Neural crest cell (in vitro differentiated cells): ENCODE data around the gene GCNT2. TPM values are rescaled to one million over a fixed set of nuclear protein-coding genes. Genes with fewer than 3 reads are reported as not detected.

ENCODE experiments used
- DNase-seq: peaks from one replicate; pipeline ENCODE4 v3.0.0; 2021; ENCODE audit warnings: low read depth, mixed read lengths, low spot score
- H3K27ac Mint-ChIP-seq: one replicate; pipeline ENCODE4 v1.8.0; 2021; ENCODE audit warnings: mild to moderate bottlenecking, mixed read lengths; ENCODE audit not compliant: unreplicated experiment
- H3K27me3 Mint-ChIP-seq: 2 replicates; pipeline ENCODE4 v1.8.0; 2021; ENCODE audit warnings: low read depth, mild to moderate bottlenecking, mixed read lengths
- H3K36me3 Mint-ChIP-seq: 2 replicates; pipeline ENCODE4 v1.8.0; 2021; ENCODE audit warnings: low read depth, mild to moderate bottlenecking, mixed read lengths
- H3K4me1 Mint-ChIP-seq: 2 replicates; pipeline ENCODE4 v1.8.0; 2021; ENCODE audit warnings: mixed read lengths
- H3K4me3 Mint-ChIP-seq: one replicate; pipeline ENCODE4 v1.8.0; 2021; ENCODE audit warnings: mild to moderate bottlenecking, mixed read lengths
- H3K9me3 Mint-ChIP-seq: 2 replicates; pipeline ENCODE4 v1.8.0; 2021; ENCODE audit warnings: mixed read lengths
- total RNA-seq: library from RNA; stranded (reverse); gene quantifications from 2 replicates; pipeline ENCODE4 v1.2.1, GENCODE V29; 2021
- TF ChIP-seq, protein P1 (sequence below): fragments of 200-600 bp; sonication (generic); conservative IDR thresholded peaks from 2 replicates; pipeline ENCODE4 v1.5.0; 2021; ENCODE audit warnings: antibody characterized with exemption, mild to moderate bottlenecking

GCNT2 gene
- total RNA-seq, 1 donor from 2014 or later = 6.4 TPM

DNA sequence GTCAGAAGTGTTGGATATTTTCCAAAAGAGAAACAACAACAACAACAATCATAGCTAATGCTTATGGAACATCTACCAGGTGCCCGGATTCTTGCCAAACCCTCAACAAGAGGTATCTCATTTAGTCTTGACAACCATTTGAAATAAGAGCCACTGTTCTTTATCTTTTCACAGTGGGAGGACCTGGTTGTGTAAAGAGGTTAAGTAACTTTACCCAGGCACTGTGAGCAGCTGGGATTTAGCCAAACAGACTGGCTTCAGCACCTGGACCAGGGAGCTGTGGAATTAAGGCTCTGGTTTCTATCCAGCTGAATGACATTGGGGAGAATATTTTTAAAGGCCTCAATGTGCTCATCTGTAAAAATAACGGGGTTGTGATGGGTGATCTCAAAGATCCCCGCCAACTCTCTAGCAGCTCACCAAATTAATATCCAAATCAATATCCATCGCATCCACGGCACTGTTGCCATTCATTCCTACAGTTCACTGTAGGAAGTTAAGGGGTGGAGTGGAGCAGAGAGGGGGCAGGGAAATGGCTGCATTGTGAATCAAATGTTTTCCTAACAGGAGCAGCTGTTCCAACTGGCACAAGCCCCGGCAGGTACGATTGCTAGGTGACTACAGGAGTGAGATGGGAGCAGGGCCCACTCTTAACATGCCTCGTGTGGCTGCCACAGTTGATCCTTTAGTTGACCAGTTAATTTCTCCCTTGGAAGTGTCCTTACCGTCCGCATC lies 61.8 kb downstream of the GCNT2 start:
- H3K9me3 Mint-ChIP-seq = no peaks in the 10 kb centered on the region
- no peaks in the 10 kb centered on the region for H3K36me3 Mint-ChIP-seq
- DNase-seq = no peak
- TF ChIP-seq, protein P1, sequence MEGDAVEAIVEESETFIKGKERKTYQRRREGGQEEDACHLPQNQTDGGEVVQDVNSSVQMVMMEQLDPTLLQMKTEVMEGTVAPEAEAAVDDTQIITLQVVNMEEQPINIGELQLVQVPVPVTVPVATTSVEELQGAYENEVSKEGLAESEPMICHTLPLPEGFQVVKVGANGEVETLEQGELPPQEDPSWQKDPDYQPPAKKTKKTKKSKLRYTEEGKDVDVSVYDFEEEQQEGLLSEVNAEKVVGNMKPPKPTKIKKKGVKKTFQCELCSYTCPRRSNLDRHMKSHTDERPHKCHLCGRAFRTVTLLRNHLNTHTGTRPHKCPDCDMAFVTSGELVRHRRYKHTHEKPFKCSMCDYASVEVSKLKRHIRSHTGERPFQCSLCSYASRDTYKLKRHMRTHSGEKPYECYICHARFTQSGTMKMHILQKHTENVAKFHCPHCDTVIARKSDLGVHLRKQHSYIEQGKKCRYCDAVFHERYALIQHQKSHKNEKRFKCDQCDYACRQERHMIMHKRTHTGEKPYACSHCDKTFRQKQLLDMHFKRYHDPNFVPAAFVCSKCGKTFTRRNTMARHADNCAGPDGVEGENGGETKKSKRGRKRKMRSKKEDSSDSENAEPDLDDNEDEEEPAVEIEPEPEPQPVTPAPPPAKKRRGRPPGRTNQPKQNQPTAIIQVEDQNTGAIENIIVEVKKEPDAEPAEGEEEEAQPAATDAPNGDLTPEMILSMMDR = no peak
- H3K27me3 Mint-ChIP-seq = peaks cover 34% of the 10 kb centered on the region
- no peak overlapping the region for H3K4me3 Mint-ChIP-seq
- H3K4me1 Mint-ChIP-seq = peaks cover 37% of the 10 kb centered on the region
- H3K27ac Mint-ChIP-seq = no peak overlapping the region

DNA sequence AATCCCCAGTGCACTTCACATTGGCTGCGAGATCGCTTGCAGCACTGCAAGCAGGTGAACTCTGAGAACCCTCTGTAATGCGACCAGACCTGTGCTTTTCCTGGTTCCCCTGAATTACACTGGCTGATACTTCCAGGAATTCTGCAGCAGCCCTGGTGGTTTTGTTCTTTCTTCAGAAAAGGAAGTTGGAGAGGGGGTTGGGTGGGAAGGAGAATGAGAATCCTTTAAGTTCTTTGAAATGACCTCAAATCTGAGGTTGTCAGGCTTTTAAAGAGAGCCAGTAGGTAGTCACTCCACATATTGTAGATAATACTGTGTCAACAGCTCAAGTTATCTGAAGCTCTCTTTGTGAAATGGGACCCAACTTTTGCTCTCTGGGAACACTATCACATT lies 62.4 kb downstream of the GCNT2 start:
- Mint-ChIP-seq H3K4me3 (no peak overlapping the region), H3K9me3 (no peaks in the 10 kb centered on the region), H3K27me3 (peaks cover 34% of the 10 kb centered on the region), H3K4me1 (peaks cover 37% of the 10 kb centered on the region), H3K36me3 (no peaks in the 10 kb centered on the region), H3K27ac (no peak overlapping the region)
- TF ChIP-seq, protein P1 = no peak
- DNase-seq = no peak

DNA sequence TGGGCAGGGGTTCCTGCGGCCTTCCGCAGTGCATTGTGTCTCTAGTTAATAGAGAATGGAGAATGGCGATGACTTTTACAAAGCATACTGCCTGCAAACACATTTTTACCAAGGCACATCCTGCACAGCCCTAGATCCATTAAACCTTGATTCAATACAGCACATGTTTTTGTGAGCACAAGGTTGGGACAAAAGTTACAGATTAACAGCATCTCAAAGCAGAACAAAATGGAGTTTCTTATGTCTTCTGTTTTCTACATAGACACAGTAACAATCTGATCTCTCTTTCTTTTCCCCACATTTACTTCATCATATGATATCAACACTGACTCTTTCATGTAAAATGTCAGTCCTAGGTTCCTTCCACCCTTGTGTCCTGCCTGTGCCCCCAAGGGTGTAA lies 63.5 kb downstream of the GCNT2 start:
- Mint-ChIP-seq H3K4me1 (peaks cover 37% of the 10 kb centered on the region), H3K9me3 (no peaks in the 10 kb centered on the region), H3K27me3 (peaks cover 34% of the 10 kb centered on the region), H3K27ac (no peak overlapping the region), H3K4me3 (no peak overlapping the region), H3K36me3 (no peaks in the 10 kb centered on the region)
- no peak for DNase-seq
- TF ChIP-seq, protein P1 = no peak

DNA sequence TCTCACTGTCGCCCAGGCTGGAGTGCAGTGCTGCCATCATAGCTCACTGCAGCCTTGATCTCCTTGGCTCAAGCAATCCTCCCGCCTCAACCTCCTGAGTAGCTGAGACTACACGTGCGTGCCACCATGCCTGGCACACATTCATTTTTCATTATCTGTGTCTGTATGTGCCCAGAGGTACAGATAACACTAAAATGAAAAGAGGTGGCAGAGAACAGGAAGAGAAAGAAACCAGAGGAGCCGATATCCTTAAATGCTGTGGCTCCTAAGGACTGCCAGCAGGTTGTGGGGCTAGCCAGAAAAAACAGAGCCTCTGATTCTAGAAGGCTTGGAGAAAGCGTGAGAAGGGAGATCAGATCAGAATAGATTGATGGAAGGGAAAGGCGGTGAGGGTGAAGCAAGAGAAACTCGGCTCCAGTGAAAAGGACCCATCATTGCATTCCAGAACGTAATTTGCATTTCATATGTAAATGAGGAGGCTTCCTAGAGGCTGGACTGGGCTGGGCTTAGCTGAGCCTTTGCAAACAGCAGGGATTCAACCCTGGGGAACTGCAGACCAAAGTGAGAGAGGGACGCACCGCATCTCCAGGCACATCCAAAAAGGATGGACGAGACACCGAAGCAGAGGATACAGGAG lies 64.2 kb downstream of the GCNT2 start:
- no peaks in the 10 kb centered on the region for H3K36me3 Mint-ChIP-seq
- H3K9me3 Mint-ChIP-seq = no peaks in the 10 kb centered on the region
- peak overlapping the region; percentile 56 for H3K4me3 Mint-ChIP-seq
- peaks cover 34% of the 10 kb centered on the region for H3K4me1 Mint-ChIP-seq
- TF ChIP-seq, protein P1 = no peak
- H3K27ac Mint-ChIP-seq = no peak overlapping the region
- no peak for DNase-seq
- peaks cover 34% of the 10 kb centered on the region for H3K27me3 Mint-ChIP-seq

DNA sequence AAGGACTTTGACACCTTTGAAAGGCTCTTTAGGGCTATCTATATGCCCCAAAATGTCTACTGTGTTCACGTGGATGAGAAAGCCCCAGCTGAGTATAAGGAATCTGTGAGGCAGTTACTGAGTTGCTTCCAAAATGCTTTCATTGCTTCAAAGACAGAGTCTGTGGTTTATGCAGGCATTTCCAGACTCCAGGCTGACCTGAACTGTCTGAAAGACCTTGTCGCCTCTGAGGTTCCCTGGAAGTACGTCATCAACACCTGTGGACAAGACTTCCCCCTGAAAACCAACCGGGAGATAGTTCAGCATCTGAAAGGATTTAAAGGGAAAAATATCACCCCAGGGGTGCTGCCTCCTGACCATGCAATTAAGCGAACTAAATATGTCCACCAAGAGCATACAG lies 65.2 kb downstream of the GCNT2 start:
- no peak for DNase-seq
- Mint-ChIP-seq H3K4me3 (no peak overlapping the region), H3K27ac (no peak overlapping the region), H3K36me3 (no peaks in the 10 kb centered on the region), H3K9me3 (peaks cover 2% of the 10 kb centered on the region), H3K27me3 (peaks cover 34% of the 10 kb centered on the region), H3K4me1 (peaks cover 33% of the 10 kb centered on the region)
- TF ChIP-seq, protein P1 = no peak
